Measurements from ENCODE around the gene ANO7.

DNA sequence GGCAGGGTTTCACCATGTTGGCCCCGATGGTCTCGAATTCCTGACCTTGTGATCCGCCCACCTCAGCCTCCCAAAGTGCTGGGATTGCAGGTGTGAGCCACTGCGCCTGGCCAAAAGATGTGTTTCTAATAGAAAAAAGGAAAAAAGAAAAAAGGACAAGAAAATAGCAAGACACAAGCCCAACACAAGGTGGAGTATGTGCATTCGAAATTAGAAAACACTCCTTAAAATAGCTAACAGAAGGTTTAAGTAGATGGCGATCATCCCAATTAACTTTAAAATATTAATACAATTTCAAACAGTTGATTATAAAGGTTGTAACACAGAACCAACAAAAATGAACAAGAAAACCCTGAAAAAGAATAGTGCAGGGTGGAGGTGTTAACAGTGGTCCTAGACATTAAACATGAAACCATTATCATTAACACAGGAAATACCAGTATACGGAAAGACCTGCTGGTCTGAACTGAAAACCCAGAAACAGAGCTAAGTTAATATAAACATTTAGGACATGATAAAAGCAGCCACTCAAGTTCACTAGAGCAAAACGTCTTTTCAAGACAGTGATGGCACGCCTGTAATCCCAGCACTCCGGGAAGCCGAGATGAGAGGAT lies 69.0 kb downstream of the ANO7 start:
- no peak for TF ChIP-seq POLR2A (IDR thresholded peaks at IDR 0.05)
- TF ChIP-seq, protein P1, sequence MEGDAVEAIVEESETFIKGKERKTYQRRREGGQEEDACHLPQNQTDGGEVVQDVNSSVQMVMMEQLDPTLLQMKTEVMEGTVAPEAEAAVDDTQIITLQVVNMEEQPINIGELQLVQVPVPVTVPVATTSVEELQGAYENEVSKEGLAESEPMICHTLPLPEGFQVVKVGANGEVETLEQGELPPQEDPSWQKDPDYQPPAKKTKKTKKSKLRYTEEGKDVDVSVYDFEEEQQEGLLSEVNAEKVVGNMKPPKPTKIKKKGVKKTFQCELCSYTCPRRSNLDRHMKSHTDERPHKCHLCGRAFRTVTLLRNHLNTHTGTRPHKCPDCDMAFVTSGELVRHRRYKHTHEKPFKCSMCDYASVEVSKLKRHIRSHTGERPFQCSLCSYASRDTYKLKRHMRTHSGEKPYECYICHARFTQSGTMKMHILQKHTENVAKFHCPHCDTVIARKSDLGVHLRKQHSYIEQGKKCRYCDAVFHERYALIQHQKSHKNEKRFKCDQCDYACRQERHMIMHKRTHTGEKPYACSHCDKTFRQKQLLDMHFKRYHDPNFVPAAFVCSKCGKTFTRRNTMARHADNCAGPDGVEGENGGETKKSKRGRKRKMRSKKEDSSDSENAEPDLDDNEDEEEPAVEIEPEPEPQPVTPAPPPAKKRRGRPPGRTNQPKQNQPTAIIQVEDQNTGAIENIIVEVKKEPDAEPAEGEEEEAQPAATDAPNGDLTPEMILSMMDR (IDR thresholded peaks at IDR 0.05 in 4 of 5, conservative IDR thresholded peaks at IDR 0.05 in 1 of 5): no peak

All from gastrocnemius medialis (tissue), 4 donors.